Adrenal gland (tissue), 12 donors: ENCODE results near the gene FGD3. TPM values are rescaled to one million over a fixed set of nuclear protein-coding genes. Genes with fewer than 3 reads are reported as not detected.

Experiments used
- DNase-seq, 7 donors: peaks; one replicate each; pipeline ENCODE4 v3.0.0-alpha.2; 2019 to 2020
- H3K27ac ChIP-seq, 5 donors: fragments of 200-600 bp; sonication (generic) in 4 of 5; 1 replicate in 3 of 5; 2 replicates in 2 of 5; pipeline versions ENCODE4 v1.5.1 to v1.8.0; 2016 to 2020; ENCODE audit warnings: mild to moderate bottlenecking in 1 of 5
- H3K27me3 ChIP-seq: fragments of 200-600 bp; 2 replicates; pipeline ENCODE4 v1.8.0; 2021
- H3K36me3 ChIP-seq, 2 donors: fragments of 200-600 bp; replicated peaks in 1 of 2; 1 replicate in 1 of 2; 2 replicates in 1 of 2; pipeline versions ENCODE4 v1.5.1 to v1.8.0; 2018 to 2022
- H3K4me1 ChIP-seq, 2 donors: fragments of 200-600 bp; replicated peaks in 1 of 2; 1 replicate in 1 of 2; 2 replicates in 1 of 2; pipeline versions ENCODE4 v1.5.1 to v1.8.0; 2018 to 2021
- H3K4me3 ChIP-seq, 4 donors: fragments of 200-600 bp; sonication (generic) in 3 of 4; one replicate each; pipeline ENCODE4 v1.5.1; 2016 to 2018
- H3K9me3 ChIP-seq, 3 donors: fragments of 200-600 bp; sonication (generic) in 1 of 3; replicated peaks in 1 of 3; 1 replicate in 2 of 3; 2 replicates in 1 of 3; pipeline versions ENCODE4 v1.5.1 to v1.8.0; 2016 to 2021
- CTCF ChIP-seq, 6 experiments: fragments of 450-650 bp in 4 of 6; fragments of 200-600 bp in 2 of 6; sonication (generic) in 1 of 6; IDR thresholded peaks; 1 replicate in 5 of 6; 2 replicates in 1 of 6; pipeline versions ENCODE4 v1.5.1 to v1.8.0; 2016 to 2021; ENCODE audit warnings: antibody characterized with exemption in 6 of 6, mild to moderate bottlenecking in 2 of 6, moderate library complexity in 1 of 6
- POLR2A ChIP-seq, 2 donors: fragments of 450-650 bp; IDR thresholded peaks; one replicate each; pipeline ENCODE4 v1.6.1; 2017; ENCODE audit warnings: antibody characterized with exemption in 2 of 2, mild to moderate bottlenecking in 2 of 2, moderate library complexity in 1 of 2
- whole genome bisulfite sequencing, 4 donors: extraction: QIAGEN DNeasy Blood & Tissue Kit in 2 of 4; methylation state at CpG; one replicate each; pipeline versions ENCODE4 v1.1.5 to v1.1.7; 2013 to 2017; 5-methylcytosine and 5-hydroxymethylcytosine counted together
- intact Hi-C, 2 donors: fragments of 100-400 bp; cut with DNase I; formaldehyde crosslinking; loops; one replicate each; pipeline versions ENCODE4 v1.14.1 to v1.15.0; 2022 to 2023
- polyA plus RNA-seq, 3 donors: library from polyadenylated mRNA; stranded (reverse); fragments of 200-250 nt in 2 of 3; fragments of 350-450 nt in 1 of 3; fragmentation: Illumina TruSeq in 1 of 3; extraction: RNeasy Lipid Tissue Mini Kit (QIAGEN cat#74804) in 1 of 3; gene quantifications; one replicate each; pipeline ENCODE4 v1.2.3, GENCODE V29; 2013 to 2014
- total RNA-seq, 9 donors: library from RNA; depleted of rRNA in 4 of 9; stranded (reverse); fragments of >200 nt in 4 of 9; fragments of 120-200 nt in 1 of 9; fragmentation: NEBNext Ultra II Directional in 1 of 9; extraction: Animal tissue kit (Norgen Biotek cat#: 25700) in 1 of 9; gene quantifications; one replicate each; pipeline versions ENCODE4 v1.1.0 to v1.2.4, GENCODE V29; 2013 to 2023
- donor health status: healthy with polysubstance abuse.
- donor health status: Bipolar disorder and iron deficiency.
- donor health status: DM: yes; HTN: yes; CAD: no.
- donor health status: DM: no; HTN: no; CAD: no.
- donor health status: DM: no; HTN: no; CAD: no.
- donor health status: DM: yes; HTN: yes; CAD: no.

Gene FGD3
- total and polyA plus RNA-seq, 12 donors: 0.89 to 7.6 (median 5.6) TPM

GRCh38 chr9:93025736-93026135 is 78.4 kb downstream of the FGD3 start:
- H3K36me3 ChIP-seq: no peaks in the 10 kb centered on the region
- TF ChIP-seq CTCF (IDR thresholded peaks at IDR 0.05) (no peak), POLR2A (IDR thresholded peaks at IDR 0.05) (no peak)
- no peaks in the 10 kb centered on the region for H3K4me1 ChIP-seq
- H3K27me3 ChIP-seq: no peaks in the 10 kb centered on the region
- H3K27ac ChIP-seq: no peak overlapping the region
- H3K4me3 ChIP-seq: no peak overlapping the region
- WGBS, 4 donors: 72 to 95% (median 84%) methylated on average over 4 to 8 of the region's 8 CpGs
- DNase-seq: no peak
- no peaks in the 10 kb centered on the region for H3K9me3 ChIP-seq
- intact Hi-C loops: no loop called here

GRCh38 chr9:93026640-93027039 is 79.3 kb downstream of the FGD3 start:
- H3K9me3 ChIP-seq: no peaks in the 10 kb centered on the region
- H3K36me3 ChIP-seq: no peaks in the 10 kb centered on the region
- TF ChIP-seq CTCF (IDR thresholded peaks at IDR 0.05) (no peak), POLR2A (IDR thresholded peaks at IDR 0.05) (no peak)
- WGBS, 4 donors: 92 to 100% (median 96%) methylated on average over 2 to 7 of the region's 7 CpGs
- intact Hi-C loops: no loop called here
- no peaks in the 10 kb centered on the region for H3K4me1 ChIP-seq
- H3K27me3 ChIP-seq: no peaks in the 10 kb centered on the region
- no peak for DNase-seq
- H3K27ac ChIP-seq: no peak overlapping the region
- no peak overlapping the region for H3K4me3 ChIP-seq

GRCh38 chr9:93027750-93028149 is 80.4 kb downstream of the FGD3 start:
- Histone ChIP-seq H3K36me3 (no peaks in the 10 kb centered on the region), H3K4me1 (no peaks in the 10 kb centered on the region), H3K27me3 (no peaks in the 10 kb centered on the region), H3K4me3 (no peak overlapping the region), H3K9me3 (no peaks in the 10 kb centered on the region), H3K27ac (no peak overlapping the region)
- TF ChIP-seq CTCF (IDR thresholded peaks at IDR 0.05) (no peak), POLR2A (IDR thresholded peaks at IDR 0.05) (no peak)
- DNase-seq: no peak
- WGBS, 4 donors: 89 to 95% (median 93%) methylated on average over 10 of the region's 10 CpGs
- intact Hi-C loops: no loop called here

- no peaks in the 10 kb centered on the region for H3K9me3 ChIP-seq
- no peak for DNase-seq
- no peaks in the 10 kb centered on the region for H3K4me1 ChIP-seq
- TF ChIP-seq CTCF (IDR thresholded peaks at IDR 0.05) (no peak), POLR2A (IDR thresholded peaks at IDR 0.05) (no peak)
- intact Hi-C loops: no loop called here
- no peaks in the 10 kb centered on the region for H3K36me3 ChIP-seq
- WGBS, 4 donors: 48 to 77% (median 59%) methylated on average over 6 of the region's 6 CpGs
- H3K4me3 ChIP-seq: no peak overlapping the region
- no peak overlapping the region for H3K27ac ChIP-seq
- no peaks in the 10 kb centered on the region for H3K27me3 ChIP-seq
Measured at GRCh38 chr9:93028448-93029006, 81.2 kb downstream of the FGD3 start.
